B cell (primary cell): Measurements from ENCODE around the gene LUZP4.

ENCODE experiments used
- EZH2 ChIP-seq: IDR thresholded peaks from 2 replicates; pipeline ENCODE4 v1.6.1; 2012; ENCODE audit warnings: borderline replicate concordance, low read depth, mild to moderate bottlenecking, moderate library complexity, low read length; ENCODE audit not compliant: insufficient read depth, poor library complexity, severe bottlenecking
- TF ChIP-seq, protein P1 (sequence below): fragments of 200-600 bp; IDR thresholded peaks from one replicate; pipeline ENCODE4 v1.8.0; 2022; ENCODE audit warnings: antibody characterized with exemption, mild to moderate bottlenecking

DNA sequence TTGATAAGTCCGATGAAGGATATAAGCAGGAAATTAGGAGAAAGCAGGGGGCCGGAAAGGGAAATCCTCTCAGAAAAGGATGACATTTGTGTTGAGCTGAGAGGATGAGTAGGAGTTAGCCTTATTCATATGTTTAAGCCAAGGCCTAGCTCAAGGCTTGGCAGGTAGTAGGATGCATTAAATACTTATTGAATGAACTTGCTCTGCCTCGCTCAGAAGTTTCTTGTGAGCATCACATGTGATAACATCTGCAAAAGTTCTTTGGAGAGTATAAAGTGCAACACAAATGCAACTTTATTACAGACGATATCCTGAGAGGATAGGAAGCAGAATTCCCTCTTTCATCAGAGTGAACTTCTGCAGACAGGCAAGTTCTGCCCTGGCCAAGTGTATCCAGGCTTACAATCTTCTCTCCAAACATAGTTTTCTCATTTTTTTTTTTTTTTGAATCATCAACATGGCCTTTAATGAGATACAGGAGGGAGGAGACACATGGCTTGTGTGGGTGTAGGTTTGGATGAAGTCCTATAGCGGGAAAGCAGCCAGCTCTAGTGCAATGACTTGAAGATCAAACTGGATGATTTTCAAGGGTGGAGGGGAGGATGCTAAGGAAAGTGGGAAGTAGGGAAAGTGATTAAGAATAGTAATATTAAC lies 48.1 kb downstream of the LUZP4 start:
- TF ChIP-seq, protein P1, sequence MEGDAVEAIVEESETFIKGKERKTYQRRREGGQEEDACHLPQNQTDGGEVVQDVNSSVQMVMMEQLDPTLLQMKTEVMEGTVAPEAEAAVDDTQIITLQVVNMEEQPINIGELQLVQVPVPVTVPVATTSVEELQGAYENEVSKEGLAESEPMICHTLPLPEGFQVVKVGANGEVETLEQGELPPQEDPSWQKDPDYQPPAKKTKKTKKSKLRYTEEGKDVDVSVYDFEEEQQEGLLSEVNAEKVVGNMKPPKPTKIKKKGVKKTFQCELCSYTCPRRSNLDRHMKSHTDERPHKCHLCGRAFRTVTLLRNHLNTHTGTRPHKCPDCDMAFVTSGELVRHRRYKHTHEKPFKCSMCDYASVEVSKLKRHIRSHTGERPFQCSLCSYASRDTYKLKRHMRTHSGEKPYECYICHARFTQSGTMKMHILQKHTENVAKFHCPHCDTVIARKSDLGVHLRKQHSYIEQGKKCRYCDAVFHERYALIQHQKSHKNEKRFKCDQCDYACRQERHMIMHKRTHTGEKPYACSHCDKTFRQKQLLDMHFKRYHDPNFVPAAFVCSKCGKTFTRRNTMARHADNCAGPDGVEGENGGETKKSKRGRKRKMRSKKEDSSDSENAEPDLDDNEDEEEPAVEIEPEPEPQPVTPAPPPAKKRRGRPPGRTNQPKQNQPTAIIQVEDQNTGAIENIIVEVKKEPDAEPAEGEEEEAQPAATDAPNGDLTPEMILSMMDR: no peak
- TF ChIP-seq EZH2: no peak
